WI38 (cell line): ENCODE results near the gene DPM3.
"Not testable (repeated sequence)": the region's sequence is repeated elsewhere in the genome, so short reads cannot be mapped to it uniquely, and the experiment has no call there.

ENCODE experiments used
- H3K4me3 ChIP-seq: 2 replicates; pipeline ENCODE4 v1.5.1; 2011; ENCODE audit warnings: low read depth, mild to moderate bottlenecking, control low read depth, low read length
- TF ChIP-seq, protein P1 (sequence below): IDR thresholded peaks from 2 replicates; pipeline ENCODE4 v1.5.1; 2012; ENCODE audit warnings: low read depth, mild to moderate bottlenecking, control low read depth, low read length

DPM3 gene, protein sequence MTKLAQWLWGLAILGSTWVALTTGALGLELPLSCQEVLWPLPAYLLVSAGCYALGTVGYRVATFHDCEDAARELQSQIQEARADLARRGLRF

DNA sequence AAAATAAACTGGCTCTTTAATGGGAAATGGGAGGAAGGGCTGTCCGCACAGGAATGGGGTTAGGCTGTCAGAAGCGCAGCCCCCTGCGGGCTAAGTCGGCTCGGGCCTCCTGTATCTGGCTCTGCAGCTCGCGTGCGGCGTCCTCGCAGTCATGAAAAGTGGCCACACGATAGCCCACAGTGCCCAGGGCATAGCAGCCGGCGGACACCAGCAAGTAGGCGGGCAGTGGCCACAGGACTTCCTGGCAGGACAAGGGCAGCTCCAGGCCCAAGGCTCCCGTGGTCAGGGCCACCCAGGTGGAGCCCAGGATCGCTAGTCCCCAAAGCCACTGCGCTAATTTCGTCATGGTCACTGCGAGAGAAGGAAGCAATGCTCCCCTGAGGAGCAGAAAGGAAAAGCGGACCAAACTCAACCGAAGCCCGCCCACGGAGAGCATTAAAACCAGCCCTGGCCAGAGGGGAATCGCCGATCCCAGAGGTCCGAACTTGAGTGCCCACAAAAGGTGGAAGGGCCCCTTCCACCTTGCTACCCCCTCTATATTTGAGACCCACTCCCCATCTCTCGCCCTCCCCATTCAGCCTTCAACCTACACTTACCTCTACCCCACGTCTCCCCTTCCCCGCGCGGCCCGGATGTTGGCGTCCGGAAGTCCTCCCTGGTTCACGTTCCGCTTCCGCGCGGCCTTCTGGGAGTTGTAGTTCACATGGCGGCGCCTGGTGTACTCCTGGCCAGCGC is at the start of gene DPM3:
DPM3 (minus strand) TSS at position 637 of the 735 bp plus-strand sequence; CDS start at position 346, 291 bp downstream.
- peak within 1 kb of the TSS; percentile 95 for H3K4me3 ChIP-seq
- TF ChIP-seq, protein P1, sequence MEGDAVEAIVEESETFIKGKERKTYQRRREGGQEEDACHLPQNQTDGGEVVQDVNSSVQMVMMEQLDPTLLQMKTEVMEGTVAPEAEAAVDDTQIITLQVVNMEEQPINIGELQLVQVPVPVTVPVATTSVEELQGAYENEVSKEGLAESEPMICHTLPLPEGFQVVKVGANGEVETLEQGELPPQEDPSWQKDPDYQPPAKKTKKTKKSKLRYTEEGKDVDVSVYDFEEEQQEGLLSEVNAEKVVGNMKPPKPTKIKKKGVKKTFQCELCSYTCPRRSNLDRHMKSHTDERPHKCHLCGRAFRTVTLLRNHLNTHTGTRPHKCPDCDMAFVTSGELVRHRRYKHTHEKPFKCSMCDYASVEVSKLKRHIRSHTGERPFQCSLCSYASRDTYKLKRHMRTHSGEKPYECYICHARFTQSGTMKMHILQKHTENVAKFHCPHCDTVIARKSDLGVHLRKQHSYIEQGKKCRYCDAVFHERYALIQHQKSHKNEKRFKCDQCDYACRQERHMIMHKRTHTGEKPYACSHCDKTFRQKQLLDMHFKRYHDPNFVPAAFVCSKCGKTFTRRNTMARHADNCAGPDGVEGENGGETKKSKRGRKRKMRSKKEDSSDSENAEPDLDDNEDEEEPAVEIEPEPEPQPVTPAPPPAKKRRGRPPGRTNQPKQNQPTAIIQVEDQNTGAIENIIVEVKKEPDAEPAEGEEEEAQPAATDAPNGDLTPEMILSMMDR: no peak

DNA sequence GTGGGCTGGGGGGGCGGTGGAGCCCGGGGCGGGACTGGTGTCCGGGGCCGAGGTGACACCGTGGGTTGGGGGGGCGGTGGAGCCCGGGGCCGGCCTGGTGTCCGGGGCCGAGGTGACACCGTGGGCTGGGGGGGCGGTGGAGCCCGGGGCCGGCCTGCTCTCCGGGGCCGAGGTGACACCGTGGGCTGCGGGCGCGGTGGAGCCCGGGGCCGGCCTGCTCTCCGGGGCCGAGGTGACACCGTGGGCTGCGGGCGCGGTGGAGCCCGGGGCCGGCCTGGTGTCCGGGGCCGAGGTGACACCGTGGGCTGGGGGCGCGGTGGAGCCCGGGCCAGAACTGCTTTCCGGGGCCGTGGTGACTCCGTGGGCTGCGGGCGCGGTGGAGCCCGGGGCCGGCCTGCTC is 49.6 kb upstream of the DPM3 start:
- H3K4me3 ChIP-seq: not testable (repeated sequence)

DNA sequence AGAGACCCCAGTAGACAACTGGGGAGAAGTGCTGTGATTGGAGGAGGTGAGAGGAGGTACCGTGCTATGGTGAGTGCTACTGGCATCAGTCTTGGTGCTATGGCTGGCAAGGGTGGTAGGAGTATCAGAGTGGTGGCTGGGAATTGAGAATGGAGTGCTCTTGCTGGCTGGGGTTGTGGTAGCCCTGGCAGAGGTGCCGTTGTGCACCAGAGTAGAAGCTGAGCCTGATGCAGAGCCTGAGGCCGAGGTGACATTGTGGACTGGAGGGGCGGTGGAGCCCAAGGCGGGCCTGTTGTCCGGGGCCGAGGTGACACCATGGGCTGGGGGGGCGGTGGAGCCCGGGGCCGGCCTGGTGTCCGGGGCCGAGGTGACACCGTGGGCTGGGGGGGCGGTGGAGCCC is 47.9 kb upstream of the DPM3 start:
- H3K4me3 ChIP-seq: no peak overlapping the region
- TF ChIP-seq, protein P1: no peak

DNA sequence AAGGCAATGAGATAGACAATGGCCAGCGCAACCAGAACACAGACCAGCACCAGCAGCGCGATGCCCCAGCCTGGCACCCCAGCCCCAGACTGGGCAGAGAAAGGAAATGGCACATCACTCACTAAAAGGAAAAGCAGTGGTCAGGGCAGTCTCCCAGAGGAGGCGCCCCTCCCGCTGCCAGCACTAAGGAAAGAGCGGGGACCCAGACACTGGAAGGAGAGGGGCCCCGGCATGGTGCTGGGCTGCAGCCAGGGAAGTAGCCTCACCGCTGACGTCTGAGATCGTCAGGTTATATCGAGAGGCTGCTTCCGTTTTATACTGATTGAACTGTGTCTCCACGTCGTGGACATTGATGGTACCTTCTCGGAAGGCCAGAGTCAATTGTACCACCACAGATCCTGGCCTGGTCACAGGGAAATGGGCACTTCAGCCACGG is 47.1 kb upstream of the DPM3 start:
- TF ChIP-seq, protein P1: no peak
- no peak overlapping the region for H3K4me3 ChIP-seq

DNA sequence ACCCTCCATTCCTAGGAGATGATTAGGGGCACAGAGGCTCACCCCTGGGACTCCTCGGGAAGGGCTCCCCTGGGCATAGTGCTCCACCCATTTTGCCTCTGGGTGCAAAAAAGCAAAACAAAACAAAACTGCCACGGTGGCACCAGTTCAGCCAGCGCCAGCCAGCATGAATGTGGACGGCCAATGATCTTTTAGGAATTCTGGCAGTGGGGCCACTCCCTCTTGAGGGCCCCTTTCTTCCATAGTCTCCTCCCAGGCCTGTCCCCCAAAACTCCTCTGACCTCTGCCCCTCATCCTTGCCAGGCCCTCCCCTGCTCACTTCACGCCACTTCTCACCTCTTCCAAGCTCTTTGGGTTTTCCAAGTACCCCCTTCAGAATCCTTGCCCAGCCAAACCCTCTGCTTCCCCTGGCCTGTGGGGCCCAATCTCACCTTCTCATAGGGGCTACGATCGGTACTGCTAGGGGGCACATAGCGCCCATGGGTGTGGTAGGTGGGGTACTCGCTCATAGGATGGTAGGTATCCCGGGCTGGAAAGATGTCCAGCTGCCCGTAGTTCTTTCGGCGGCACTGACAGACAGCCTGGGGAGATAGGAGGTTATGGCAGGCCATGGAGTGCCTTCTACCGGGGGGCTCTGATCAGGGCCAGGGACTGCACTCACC is 46.6 kb upstream of the DPM3 start:
- TF ChIP-seq, protein P1: no peak

DNA sequence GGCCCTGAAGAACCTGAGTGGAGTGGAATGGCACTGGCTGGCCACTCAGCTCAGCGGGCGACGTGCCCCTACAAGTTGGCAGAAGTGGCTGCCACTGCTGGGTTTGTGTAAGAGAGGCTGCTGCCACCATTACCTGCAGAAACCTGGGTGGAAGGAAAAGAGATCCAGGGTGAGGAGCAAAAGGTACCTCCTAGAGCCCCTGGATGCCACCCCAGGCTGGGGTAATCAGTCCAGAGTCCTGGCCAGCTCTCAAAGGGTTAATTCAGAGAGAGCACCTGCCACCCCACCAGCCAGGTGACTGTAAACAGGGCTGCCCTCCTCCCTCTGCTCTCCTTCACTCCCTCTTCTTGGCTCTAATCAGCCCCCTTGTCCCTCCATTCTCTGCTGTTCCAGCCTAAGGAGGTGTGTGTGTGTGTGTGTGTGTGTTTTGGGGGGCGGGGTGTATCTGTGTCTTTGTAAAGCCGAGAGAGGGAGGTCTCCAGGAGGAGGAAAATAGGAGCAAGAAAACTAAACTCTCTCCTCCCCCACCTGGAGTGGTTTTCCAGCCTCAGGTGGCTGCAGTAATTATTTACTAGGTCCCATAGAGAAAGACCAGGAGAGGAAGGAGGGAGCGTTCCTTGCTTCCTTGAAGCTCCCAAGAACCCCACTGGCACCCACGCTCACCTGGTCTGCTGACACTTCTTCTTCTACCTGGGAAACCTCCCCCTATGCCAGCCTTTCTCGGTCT is 45.9 kb upstream of the DPM3 start:
- H3K4me3 ChIP-seq: no peak overlapping the region
- TF ChIP-seq, protein P1: no peak

More for the DNA sequence above, 46.6 kb upstream of the DPM3 start:
- H3K4me3 ChIP-seq: no peak overlapping the region

DNA sequence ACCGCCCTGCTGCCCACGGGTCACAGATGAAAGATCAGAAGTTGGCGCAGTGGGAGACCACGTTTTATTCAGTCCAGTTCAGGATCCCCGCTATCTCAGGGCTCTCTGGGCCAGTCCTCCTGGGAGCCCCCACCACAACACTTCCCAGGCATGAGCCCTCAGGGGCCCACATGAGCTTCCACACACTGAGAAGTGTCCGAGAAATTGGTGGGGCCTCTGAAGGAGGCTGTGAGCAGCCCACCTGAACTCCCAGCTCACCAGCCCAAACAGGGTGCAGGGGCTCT is 45.4 kb upstream of the DPM3 start:
- TF ChIP-seq, protein P1: no peak
- H3K4me3 ChIP-seq: no peak overlapping the region
